KMS-11 (cell line): ENCODE measurements around the gene CALML6.

Source experiments
- H2AFZ ChIP-seq: fragments of 200-600 bp; sonication (generic); 2 replicates; pipeline ENCODE4 v1.6.1; 2016; ENCODE audit warnings: antibody characterized with exemption, mixed run types, low read depth
- H3K27ac ChIP-seq: fragments of 200-600 bp; sonication (generic); 2 replicates; pipeline ENCODE4 v1.6.1; 2016; ENCODE audit warnings: mild to moderate bottlenecking, mixed run types
- H3K27me3 ChIP-seq: fragments of 200-600 bp; sonication (generic); 2 replicates; pipeline ENCODE4 v1.6.1; 2017; ENCODE audit warnings: mild to moderate bottlenecking, low read depth, mixed run types, moderate library complexity; ENCODE audit not compliant: insufficient read depth
- H3K36me3 ChIP-seq: fragments of 200-600 bp; sonication (generic); 2 replicates; pipeline ENCODE4 v1.6.1; 2017; ENCODE audit warnings: mild to moderate bottlenecking, mixed run types; ENCODE audit not compliant: insufficient read depth
- H3K4me1 ChIP-seq: fragments of 200-600 bp; sonication (generic); 2 replicates; pipeline ENCODE4 v1.6.1; 2016; ENCODE audit warnings: mild to moderate bottlenecking, low read depth, mixed run types; ENCODE audit not compliant: poor library complexity, severe bottlenecking
- H3K4me2 ChIP-seq: fragments of 200-600 bp; sonication (generic); 2 replicates; pipeline ENCODE4 v1.7.0; 2016; ENCODE audit warnings: mild to moderate bottlenecking, mixed run types
- H3K4me3 ChIP-seq: fragments of 200-600 bp; sonication (generic); IDR thresholded peaks from 2 replicates; pipeline ENCODE4 v1.6.1; 2017; ENCODE audit warnings: low read depth, low read length, mixed read lengths; ENCODE audit not compliant: insufficient read depth
- H3K79me2 ChIP-seq: fragments of 200-600 bp; sonication (generic); 2 replicates; pipeline ENCODE4 v1.6.1; 2016; ENCODE audit warnings: low read depth, mixed run types; ENCODE audit not compliant: insufficient read depth
- H3K9ac ChIP-seq: fragments of 200-600 bp; sonication (generic); 2 replicates; pipeline ENCODE4 v1.6.1; 2016; ENCODE audit warnings: mild to moderate bottlenecking, mixed run types
- H4K20me1 ChIP-seq: fragments of 200-600 bp; sonication (generic); 2 replicates; pipeline ENCODE4 v1.6.1; 2016; ENCODE audit warnings: mild to moderate bottlenecking, mixed run types; ENCODE audit not compliant: insufficient read depth
- CTCF ChIP-seq: fragments of 200-600 bp; sonication (generic); conservative IDR thresholded peaks from 2 replicates; pipeline ENCODE4 v1.6.1; 2017; ENCODE audit warnings: low read depth, mild to moderate bottlenecking, antibody characterized with exemption, low read length, moderate library complexity, mixed read lengths

The CALML6 gene

GRCh38 chr1:1895456-1896336, 19.4 kb upstream of the CALML6 start:
- Histone ChIP-seq H4K20me1 (no peaks in the 10 kb centered on the region), H3K36me3 (no peaks in the 10 kb centered on the region), H3K27me3 (no peaks in the 10 kb centered on the region), H3K4me3 (no peak overlapping the region), H3K4me1 (peaks cover 78% of the 10 kb centered on the region), H3K9ac (peak overlapping the region; percentile 60; the same call in 1 of the 2 replicates), H2AFZ (peak overlapping the region; percentile 45; the same call in 1 of the 2 replicates), H3K4me2 (peak overlapping the region; percentile 96), H3K79me2 (peaks cover 10% of the 10 kb centered on the region), H3K27ac (peak overlapping the region; percentile 92)
- TF ChIP-seq CTCF: no peak

- H3K36me3 ChIP-seq: no peaks in the 10 kb centered on the region
- no peak overlapping the region; the same call in 1 of the 2 replicates for H3K27ac ChIP-seq
- H2AFZ ChIP-seq: no peak overlapping the region
- H3K4me3 ChIP-seq: no peak overlapping the region
- H4K20me1 ChIP-seq: no peaks in the 10 kb centered on the region
- H3K27me3 ChIP-seq: no peaks in the 10 kb centered on the region
- peaks cover 63% of the 10 kb centered on the region for H3K4me1 ChIP-seq
- H3K79me2 ChIP-seq: no peaks in the 10 kb centered on the region
- no peak for TF ChIP-seq CTCF
- H3K9ac ChIP-seq: no peak overlapping the region
- peak overlapping the region; percentile 96; the same call in 1 of the 2 replicates for H3K4me2 ChIP-seq
Measured at GRCh38 chr1:1898246-1898933, 16.7 kb upstream of the CALML6 start.

- H3K27me3 ChIP-seq: no peaks in the 10 kb centered on the region
- H3K4me2 ChIP-seq: peak overlapping the region; percentile 23; the same call in 1 of the 2 replicates
- no peaks in the 10 kb centered on the region for H3K79me2 ChIP-seq
- no peak overlapping the region for H3K27ac ChIP-seq
- H3K36me3 ChIP-seq: no peaks in the 10 kb centered on the region
- H3K4me3 ChIP-seq: no peak overlapping the region
- peaks cover 53% of the 10 kb centered on the region for H3K4me1 ChIP-seq
- no peak overlapping the region for H3K9ac ChIP-seq
- H4K20me1 ChIP-seq: no peaks in the 10 kb centered on the region
- H2AFZ ChIP-seq: no peak overlapping the region
- TF ChIP-seq CTCF: no peak
Measured at GRCh38 chr1:1899266-1899966, 15.6 kb upstream of the CALML6 start.

GRCh38 chr1:1899967-1900327, 15.1 kb upstream of the CALML6 start:
- Histone ChIP-seq H4K20me1 (no peaks in the 10 kb centered on the region), H3K27ac (no peak overlapping the region), H3K4me3 (no peak overlapping the region), H3K79me2 (no peaks in the 10 kb centered on the region), H3K4me2 (no peak overlapping the region), H3K27me3 (no peaks in the 10 kb centered on the region), H2AFZ (no peak overlapping the region), H3K9ac (no peak overlapping the region), H3K36me3 (no peaks in the 10 kb centered on the region), H3K4me1 (peaks cover 48% of the 10 kb centered on the region)
- no peak for TF ChIP-seq CTCF
